Nephron progenitor cell (in vitro differentiated cells): ENCODE measurements around the gene GCNT3.
"Not testable (repeated sequence)": the region's sequence is repeated elsewhere in the genome, so short reads cannot be mapped to it uniquely, and the experiment has no call there.

Experiments used
- DNase-seq: peaks from one replicate; pipeline ENCODE4 v3.0.0; 2021
- H3K27ac Mint-ChIP-seq: 2 replicates; pipeline ENCODE4 v1.8.0; 2021; ENCODE audit warnings: mild to moderate bottlenecking, moderate library complexity, mixed read lengths
- H3K27me3 Mint-ChIP-seq: 2 replicates; pipeline ENCODE4 v1.8.0; 2021; ENCODE audit warnings: mild to moderate bottlenecking, low read depth, mixed read lengths; ENCODE audit not compliant: poor library complexity
- H3K36me3 Mint-ChIP-seq: 2 replicates; pipeline ENCODE4 v1.8.0; 2021; ENCODE audit warnings: low read depth, mixed read lengths
- H3K4me1 Mint-ChIP-seq: 2 replicates; pipeline ENCODE4 v1.8.0; 2021; ENCODE audit warnings: mixed read lengths
- H3K4me3 Mint-ChIP-seq: 2 replicates; pipeline ENCODE4 v1.8.0; 2021; ENCODE audit warnings: mild to moderate bottlenecking, moderate library complexity, mixed read lengths
- H3K9me3 Mint-ChIP-seq: 2 replicates; pipeline ENCODE4 v1.8.0; 2021; ENCODE audit warnings: mild to moderate bottlenecking, moderate library complexity, mixed read lengths
- TF ChIP-seq, protein P1 (sequence below): fragments of 200-600 bp; sonication (generic); IDR thresholded peaks from 2 replicates; pipeline ENCODE4 v1.5.0; 2021; ENCODE audit warnings: antibody characterized with exemption

The GCNT3 gene

GRCh38 chr15:59632714-59633113 is 21.1 kb downstream of the GCNT3 start:
- Mint-ChIP-seq H3K36me3 (peaks cover 22% of the 10 kb centered on the region), H3K9me3 (no peaks in the 10 kb centered on the region), H3K4me3 (no peak overlapping the region), H3K27ac (no peak overlapping the region), H3K27me3 (peaks cover 3% of the 10 kb centered on the region), H3K4me1 (peaks cover 11% of the 10 kb centered on the region)
- peak; percentile 52 for DNase-seq
- TF ChIP-seq, protein P1, sequence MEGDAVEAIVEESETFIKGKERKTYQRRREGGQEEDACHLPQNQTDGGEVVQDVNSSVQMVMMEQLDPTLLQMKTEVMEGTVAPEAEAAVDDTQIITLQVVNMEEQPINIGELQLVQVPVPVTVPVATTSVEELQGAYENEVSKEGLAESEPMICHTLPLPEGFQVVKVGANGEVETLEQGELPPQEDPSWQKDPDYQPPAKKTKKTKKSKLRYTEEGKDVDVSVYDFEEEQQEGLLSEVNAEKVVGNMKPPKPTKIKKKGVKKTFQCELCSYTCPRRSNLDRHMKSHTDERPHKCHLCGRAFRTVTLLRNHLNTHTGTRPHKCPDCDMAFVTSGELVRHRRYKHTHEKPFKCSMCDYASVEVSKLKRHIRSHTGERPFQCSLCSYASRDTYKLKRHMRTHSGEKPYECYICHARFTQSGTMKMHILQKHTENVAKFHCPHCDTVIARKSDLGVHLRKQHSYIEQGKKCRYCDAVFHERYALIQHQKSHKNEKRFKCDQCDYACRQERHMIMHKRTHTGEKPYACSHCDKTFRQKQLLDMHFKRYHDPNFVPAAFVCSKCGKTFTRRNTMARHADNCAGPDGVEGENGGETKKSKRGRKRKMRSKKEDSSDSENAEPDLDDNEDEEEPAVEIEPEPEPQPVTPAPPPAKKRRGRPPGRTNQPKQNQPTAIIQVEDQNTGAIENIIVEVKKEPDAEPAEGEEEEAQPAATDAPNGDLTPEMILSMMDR = peak; percentile 65

- TF ChIP-seq, protein P1 = no peak
- Mint-ChIP-seq H3K4me1 (peaks cover 11% of the 10 kb centered on the region), H3K27ac (no peak overlapping the region), H3K36me3 (peaks cover 47% of the 10 kb centered on the region), H3K27me3 (no peaks in the 10 kb centered on the region), H3K4me3 (no peak overlapping the region), H3K9me3 (no peaks in the 10 kb centered on the region)
- no peak for DNase-seq
These were observed 24.6 kb downstream of the GCNT3 start for GRCh38 chr15:59636184-59636583.

- H3K27ac Mint-ChIP-seq, DNase-seq, H3K9me3 Mint-ChIP-seq, H3K27me3 Mint-ChIP-seq, H3K4me3 Mint-ChIP-seq, H3K4me1 Mint-ChIP-seq: not testable (repeated sequence)
- H3K36me3 Mint-ChIP-seq = peaks cover 57% of the 10 kb centered on the region
These were observed 25.9 kb downstream of the GCNT3 start for GRCh38 chr15:59637507-59637906.

- Mint-ChIP-seq H3K27me3 (peaks cover 2% of the 10 kb centered on the region), H3K27ac (no peak overlapping the region), H3K4me1 (no peaks in the 10 kb centered on the region), H3K9me3 (no peaks in the 10 kb centered on the region), H3K4me3 (no peak overlapping the region), H3K36me3 (peaks cover 57% of the 10 kb centered on the region)
- TF ChIP-seq, protein P1 = no peak
- DNase-seq = no peak
These were observed 30.8 kb downstream of the GCNT3 start for GRCh38 chr15:59642351-59642750.

DNA sequence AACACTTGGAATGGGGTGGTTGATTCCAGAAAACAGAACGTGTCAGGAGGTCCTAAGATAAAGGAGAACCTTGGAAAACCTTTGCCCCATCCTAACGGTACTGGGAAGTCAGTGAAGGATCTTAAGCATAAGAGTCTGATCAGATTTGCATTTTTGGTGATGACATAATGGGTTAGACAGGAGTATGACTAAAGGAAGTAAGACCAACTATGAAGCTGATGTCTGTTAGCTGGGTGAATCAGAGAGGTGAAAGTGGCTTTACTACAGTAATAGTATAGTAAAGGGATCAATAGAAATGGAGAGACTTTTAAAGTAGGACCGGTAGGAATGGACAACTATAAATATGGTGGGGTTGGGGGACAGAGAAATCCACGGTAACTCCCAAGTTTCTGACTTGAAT is 33.2 kb downstream of the GCNT3 start:
- Mint-ChIP-seq H3K27ac (no peak overlapping the region), H3K4me1 (no peaks in the 10 kb centered on the region), H3K4me3 (no peak overlapping the region), H3K36me3 (peaks cover 53% of the 10 kb centered on the region), H3K9me3 (no peaks in the 10 kb centered on the region), H3K27me3 (peaks cover 2% of the 10 kb centered on the region)
- no peak for DNase-seq
- TF ChIP-seq, protein P1 = no peak

DNA sequence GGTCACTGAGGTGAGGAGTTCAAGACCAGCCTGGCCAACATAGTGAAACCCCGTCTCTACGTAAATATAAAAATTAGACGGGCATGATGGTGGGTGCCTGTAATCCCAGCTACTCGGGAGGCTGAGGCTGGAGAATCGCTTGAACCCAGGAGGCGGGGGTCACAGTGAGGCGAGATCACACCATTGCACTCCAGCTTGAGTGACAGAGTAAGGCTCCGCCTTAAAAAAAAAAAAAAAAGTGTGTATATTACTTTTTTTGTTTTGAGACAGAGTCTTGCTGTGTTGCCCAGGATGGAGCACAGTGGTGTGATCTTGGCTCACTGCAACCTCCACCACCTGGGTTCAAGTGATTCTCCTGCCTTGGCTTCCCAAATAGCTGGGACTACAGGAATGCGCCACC is 34.2 kb downstream of the GCNT3 start:
- H3K4me3 Mint-ChIP-seq, H3K27ac Mint-ChIP-seq, H3K4me1 Mint-ChIP-seq, H3K27me3 Mint-ChIP-seq, H3K9me3 Mint-ChIP-seq, DNase-seq: not testable (repeated sequence)
- H3K36me3 Mint-ChIP-seq = peaks cover 58% of the 10 kb centered on the region

GRCh38 chr15:59646277-59646676 is 34.7 kb downstream of the GCNT3 start:
- Mint-ChIP-seq H3K27me3 (peaks cover 2% of the 10 kb centered on the region), H3K9me3 (no peaks in the 10 kb centered on the region), H3K36me3 (peaks cover 55% of the 10 kb centered on the region), H3K4me3 (no peak overlapping the region), H3K4me1 (no peaks in the 10 kb centered on the region), H3K27ac (no peak overlapping the region)
- DNase-seq = no peak
- TF ChIP-seq, protein P1 = no peak
